Measurements from ENCODE around the gene SH3GL3.

The SH3GL3 gene

DNA sequence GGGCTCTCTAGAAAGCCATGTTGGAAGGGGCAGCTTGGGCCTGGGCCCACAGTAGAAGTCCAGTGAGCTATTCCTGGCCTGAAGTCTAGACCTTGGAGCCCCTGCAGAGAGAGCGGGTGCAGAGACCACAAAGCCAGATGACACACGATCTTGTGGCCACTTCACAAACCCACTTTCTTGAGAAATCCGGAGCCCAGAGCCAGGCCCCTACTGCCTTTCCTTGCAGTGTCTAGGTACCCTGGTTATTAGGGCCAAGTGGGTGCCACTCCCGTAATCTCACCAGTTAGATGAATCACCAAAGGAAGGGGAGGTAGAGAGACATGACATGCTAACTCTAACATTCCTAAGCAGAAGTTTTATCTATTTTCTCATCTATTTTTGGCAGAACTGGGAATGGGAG is 134.2 kb downstream of the SH3GL3 start:
- no peak for TF ChIP-seq CTCF (IDR thresholded peaks at IDR 0.05; ENCODE audit: insufficient read depth, low read depth, low read length, missing control alignments)
- no peak for DNase-seq (ENCODE audit: low read depth)
- no peak overlapping the region for H3K4me3 ChIP-seq (ENCODE audit: low read depth, low read length)

DNA sequence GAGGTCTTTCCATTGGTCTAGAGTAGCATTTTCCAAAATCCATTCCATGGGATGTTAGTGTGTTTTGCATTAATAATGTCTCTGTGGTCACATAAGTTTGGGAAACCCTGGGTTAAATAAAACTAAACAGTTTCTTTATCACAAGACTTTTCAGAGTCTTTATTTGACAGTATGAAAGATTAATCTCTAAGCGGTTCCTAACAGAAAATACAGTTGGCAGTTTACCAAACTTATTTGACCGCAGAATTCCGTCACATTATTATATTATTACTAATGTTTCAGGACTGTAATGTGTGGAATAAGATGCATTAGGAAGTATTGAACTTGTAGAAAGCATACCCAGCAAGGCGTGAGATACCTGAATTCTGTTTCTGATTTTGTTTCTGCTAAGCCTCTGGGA is 135.2 kb downstream of the SH3GL3 start:
- TF ChIP-seq CTCF (IDR thresholded peaks at IDR 0.05; ENCODE audit: insufficient read depth, low read depth, low read length, missing control alignments) = no peak
- H3K4me3 ChIP-seq (ENCODE audit: low read depth, low read length) = no peak overlapping the region
- no peak for DNase-seq (ENCODE audit: low read depth)

GRCh38 chr15:83585601-83586335 is 138.6 kb downstream of the SH3GL3 start:
- peak; percentile 15 for DNase-seq (ENCODE audit: low read depth)
- no peak overlapping the region for H3K4me3 ChIP-seq (ENCODE audit: low read depth, low read length)
- no peak for TF ChIP-seq CTCF (IDR thresholded peaks at IDR 0.05; ENCODE audit: insufficient read depth, low read depth, low read length, missing control alignments)

DNA sequence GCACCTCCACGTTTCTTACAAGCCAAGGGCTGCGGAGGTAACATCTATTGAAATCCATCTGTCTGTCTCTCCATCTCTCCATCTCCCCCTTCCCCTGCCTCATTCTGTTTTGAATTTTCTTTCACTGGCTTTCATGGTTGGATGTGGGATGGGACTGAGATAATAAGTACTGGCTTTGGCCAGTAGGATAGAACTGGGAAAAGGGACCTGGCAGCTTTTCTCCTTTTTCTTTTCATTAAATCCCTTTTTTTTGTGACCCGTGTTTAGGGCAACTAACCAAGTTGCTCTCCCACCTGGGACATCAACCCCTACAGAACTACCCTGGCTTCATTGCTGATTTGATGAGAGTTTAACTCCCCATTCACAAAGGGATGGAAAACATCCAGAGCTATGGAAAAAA is 139.9 kb downstream of the SH3GL3 start:
- no peak overlapping the region for H3K4me3 ChIP-seq (ENCODE audit: low read depth, low read length)
- no peak for DNase-seq (ENCODE audit: low read depth)
- TF ChIP-seq CTCF (IDR thresholded peaks at IDR 0.05; ENCODE audit: insufficient read depth, low read depth, low read length, missing control alignments) = no peak

DNA sequence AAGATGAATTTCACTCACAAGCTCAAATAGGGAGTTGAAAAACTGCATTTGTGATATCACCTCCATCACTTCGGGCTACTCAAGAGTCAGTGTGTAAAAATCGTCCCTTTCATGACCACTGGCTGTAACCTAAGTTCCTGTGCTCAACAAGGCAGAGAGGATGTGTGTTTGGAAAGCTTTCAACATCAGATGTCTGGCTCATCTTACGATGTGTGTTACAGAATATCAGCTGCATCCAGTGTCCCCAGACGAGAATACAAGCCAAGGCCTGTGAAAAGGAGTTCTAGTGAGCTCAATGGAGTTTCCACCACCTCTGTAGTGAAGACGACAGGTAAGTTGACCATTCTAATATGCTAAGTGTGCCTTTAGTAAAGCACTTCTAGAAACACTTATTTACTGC is 141.3 kb downstream of the SH3GL3 start:
- TF ChIP-seq CTCF (IDR thresholded peaks at IDR 0.05; ENCODE audit: insufficient read depth, low read depth, low read length, missing control alignments) = no peak
- DNase-seq (ENCODE audit: low read depth) = no peak
- no peak overlapping the region for H3K4me3 ChIP-seq (ENCODE audit: low read depth, low read length)

DNA sequence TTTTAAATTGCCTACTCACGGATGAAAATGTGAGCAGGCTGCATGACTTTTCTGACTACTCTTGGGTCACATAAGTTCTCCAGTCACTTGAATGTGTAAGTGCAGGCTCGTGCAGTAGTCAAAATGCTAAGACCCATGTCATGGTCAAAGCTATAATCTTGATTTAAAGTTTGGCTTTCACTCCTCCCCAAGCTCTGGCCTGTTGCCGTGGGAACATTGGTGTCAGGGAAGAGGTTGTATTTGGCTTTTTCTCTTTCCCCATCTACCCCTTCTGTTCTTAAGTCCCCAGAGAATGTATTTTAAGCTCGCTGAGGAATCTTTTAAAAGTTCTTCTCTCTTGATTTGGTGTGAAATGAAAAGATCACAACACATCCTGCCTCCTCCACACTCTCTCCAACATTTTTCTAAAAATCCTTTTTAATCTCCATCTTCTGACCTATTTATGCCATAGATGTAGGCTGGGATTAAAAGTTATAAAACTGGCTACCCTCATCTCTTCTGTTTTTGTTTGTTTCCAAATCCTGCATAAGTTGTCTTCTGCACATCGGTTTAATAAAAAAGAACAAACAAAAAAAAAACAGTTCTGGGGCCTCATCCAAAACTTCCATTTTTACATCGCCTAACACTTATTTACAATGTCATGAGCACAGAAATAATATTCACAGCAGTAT is 145.4 kb downstream of the SH3GL3 start:
- no peak for TF ChIP-seq CTCF (IDR thresholded peaks at IDR 0.05; ENCODE audit: insufficient read depth, low read depth, low read length, missing control alignments)
- no peak overlapping the region for H3K4me3 ChIP-seq (ENCODE audit: low read depth, low read length)
- DNase-seq (ENCODE audit: low read depth) = no peak
